Measurements from ENCODE around the gene CEP192.
"Not testable (repeated sequence)": the region's sequence is repeated elsewhere in the genome, so short reads cannot be mapped to it uniquely, and the experiment has no call there.

Gene CEP192, protein sequence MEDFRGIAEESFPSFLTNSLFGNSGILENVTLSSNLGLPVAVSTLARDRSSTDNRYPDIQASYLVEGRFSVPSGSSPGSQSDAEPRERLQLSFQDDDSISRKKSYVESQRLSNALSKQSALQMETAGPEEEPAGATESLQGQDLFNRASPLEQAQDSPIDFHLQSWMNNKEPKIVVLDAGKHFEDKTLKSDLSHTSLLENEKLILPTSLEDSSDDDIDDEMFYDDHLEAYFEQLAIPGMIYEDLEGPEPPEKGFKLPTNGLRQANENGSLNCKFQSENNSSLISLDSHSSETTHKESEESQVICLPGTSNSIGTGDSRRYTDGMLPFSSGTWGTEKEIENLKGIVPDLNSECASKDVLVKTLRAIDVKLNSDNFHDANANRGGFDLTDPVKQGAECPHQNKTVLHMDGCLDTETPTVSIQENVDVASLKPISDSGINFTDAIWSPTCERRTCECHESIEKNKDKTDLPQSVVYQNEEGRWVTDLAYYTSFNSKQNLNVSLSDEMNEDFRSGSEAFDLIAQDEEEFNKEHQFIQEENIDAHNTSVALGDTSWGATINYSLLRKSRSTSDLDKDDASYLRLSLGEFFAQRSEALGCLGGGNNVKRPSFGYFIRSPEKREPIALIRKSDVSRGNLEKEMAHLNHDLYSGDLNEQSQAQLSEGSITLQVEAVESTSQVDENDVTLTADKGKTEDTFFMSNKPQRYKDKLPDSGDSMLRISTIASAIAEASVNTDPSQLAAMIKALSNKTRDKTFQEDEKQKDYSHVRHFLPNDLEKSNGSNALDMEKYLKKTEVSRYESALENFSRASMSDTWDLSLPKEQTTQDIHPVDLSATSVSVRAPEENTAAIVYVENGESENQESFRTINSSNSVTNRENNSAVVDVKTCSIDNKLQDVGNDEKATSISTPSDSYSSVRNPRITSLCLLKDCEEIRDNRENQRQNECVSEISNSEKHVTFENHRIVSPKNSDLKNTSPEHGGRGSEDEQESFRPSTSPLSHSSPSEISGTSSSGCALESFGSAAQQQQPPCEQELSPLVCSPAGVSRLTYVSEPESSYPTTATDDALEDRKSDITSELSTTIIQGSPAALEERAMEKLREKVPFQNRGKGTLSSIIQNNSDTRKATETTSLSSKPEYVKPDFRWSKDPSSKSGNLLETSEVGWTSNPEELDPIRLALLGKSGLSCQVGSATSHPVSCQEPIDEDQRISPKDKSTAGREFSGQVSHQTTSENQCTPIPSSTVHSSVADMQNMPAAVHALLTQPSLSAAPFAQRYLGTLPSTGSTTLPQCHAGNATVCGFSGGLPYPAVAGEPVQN (N-terminal part only)

DNA sequence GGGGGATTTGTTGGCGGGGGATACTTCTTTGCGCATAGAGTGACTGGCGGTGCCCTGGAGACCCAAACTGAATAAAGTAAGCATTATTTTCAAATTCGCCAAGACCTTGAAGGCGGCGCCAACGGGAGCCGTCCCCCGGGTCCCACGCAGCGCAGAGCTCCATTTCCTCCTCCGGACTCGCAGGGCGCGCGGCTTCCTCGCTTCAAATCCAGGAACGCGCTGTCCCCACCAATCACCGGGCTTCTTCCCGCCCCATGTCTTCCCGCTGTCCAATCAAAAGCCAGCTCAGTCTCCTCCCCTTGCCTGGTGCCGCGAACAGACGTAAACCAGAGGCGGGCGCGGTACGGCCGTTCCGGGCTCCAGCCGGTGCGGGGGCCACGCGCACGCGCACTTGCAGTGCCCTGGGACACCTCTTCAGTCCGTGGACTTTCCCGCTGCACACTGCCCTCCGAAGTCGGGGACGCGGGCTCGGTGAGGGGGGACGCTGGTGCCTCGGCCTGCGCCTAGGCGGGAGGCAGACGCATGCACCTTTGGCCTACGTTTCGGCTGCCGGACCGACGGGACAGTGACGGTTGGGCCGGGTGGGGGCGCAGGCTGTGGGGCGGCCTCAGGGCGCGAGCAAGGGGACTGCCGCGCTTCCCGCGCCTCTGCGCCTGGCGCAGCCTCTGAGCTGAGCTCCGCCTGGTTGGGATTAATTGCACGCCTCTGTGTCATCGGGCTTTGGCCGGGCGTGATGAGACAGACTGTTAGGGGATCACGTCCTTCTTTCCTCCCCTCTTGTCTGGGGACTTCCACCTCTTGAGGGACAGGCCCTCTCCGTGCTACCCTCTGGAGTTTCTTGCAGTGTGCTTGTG, at the start of gene CEP192:
Gene CEP192 (plus strand): TSS at position 396 of the 854 bp plus-strand sequence. CDS start 8,063 bp downstream, outside the sequence.
- peak; percentile 98 for DNase-seq (ENCODE audit: low read depth)

- DNase-seq (ENCODE audit: low read depth): no peak
Observed at GRCh38 chr18:12943215-12943614, 47.9 kb upstream of the CEP192 start.

GRCh38 chr18:12944709-12945108, 46.5 kb upstream of the CEP192 start:
- no peak for DNase-seq (ENCODE audit: low read depth)

DNA sequence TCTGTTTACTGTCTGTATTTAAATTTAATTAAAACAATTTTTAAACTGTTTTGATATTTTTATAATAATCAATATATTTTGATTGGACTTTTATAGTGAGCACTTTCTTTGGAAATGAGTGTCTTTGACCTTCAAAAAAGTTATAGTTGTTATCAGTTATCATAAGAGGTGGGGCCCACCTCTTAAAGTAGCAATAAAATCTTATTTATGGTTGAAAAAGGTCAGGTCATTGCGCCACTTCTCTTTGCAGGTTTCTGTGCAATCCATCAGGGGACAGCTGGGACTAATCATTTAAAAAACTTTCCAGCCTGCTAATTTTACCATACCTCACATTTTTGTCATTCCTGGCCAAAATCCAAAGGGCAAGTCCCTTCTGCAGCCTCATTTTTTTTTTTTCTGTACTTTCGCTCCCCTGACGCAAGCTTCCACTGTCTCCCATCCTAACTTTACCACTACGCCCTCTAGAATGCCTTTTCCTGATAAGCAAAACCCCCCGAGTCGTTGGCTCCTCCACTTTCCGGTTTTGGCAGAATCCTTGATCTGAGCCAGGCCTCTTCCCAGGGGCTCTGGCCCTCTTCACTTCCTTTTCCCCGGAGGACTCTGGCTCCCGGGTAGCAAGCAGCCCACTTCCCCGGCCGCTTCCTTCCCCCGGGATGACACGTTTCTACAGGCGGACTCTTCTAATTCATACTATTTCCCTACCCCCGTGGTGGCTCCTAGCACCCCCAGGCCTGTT, 44.4 kb upstream of the CEP192 start:
- peak; percentile 80 for DNase-seq (ENCODE audit: low read depth)

DNA sequence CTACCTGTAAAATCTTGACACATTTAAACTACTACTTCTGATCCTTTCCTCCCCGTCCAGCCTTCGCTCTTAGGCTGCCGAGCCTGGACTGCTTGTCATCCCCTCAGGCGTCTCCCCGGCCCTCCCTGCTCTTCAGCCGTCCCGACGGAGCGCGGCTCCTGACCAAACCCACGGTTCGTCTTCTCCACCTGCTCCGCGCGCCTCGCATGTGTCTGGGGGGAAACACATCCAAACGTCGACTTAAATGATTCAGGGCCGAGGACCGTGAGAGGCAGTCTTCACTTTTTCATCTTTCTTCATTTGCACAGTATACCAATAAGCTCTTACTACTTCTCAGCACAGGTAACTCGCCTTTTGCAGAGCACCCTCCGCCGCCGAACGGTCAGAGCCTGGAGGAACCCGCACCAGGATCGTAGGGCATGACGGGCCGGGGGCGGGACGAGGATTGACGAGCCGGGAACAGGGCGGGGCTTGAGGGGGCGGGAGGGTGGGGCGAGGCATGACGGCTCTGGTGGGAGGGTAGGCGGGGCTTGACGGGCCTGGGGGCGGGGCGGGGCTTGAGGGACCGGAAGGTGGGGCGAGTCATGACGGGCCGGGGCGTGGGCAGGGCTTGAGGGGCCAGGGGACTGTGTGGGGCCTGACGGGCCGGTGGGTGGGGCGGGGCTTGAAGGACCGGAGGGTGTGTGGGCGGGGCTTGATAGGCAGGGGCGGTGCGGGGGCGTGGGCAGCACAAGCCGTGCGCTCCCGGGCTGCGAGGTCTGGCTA, 43.7 kb upstream of the CEP192 start, which contains the start of gene SEH1L:
Gene SEH1L (plus strand): TSS at position 727 of the 765 bp plus-strand sequence. CDS start 111 bp downstream, outside the sequence.
- peak; percentile 99 for DNase-seq (ENCODE audit: low read depth)

DNA sequence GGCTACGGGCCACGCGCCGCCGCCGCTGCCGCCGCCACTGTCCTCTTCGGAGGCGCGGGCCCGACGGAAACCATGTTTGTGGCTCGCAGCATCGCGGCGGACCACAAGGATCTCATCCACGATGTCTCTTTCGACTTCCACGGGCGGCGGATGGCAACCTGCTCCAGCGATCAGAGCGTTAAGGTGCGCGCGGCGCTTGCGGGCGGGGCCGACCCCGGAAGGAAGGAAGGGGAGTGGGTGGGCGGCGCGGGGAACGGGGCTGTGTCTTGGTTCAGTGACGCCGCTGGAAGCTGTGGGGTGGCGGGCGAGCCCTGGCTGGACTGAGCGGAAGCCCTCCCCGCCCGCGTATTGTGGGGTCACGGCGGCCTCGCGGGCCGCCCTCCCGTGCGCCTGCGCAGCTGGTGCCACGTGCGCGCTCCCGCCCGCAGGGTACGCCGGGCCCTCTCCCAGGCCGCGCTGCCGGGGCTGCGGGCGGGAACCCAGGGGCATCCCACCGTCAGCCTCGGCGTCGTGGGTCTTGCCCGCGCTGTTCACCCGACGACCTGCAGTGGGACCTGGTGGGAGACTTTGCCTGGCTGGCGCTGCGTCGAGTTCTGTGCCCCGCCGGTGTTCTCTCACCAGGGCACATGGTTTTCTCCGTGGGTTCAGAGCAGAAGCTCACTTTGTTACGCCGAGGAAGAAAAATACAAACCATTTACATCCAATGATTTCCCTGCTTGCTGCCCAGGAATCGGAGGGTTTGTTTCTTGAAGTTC, 42.9 kb upstream of the CEP192 start:
- peak; percentile 90 for DNase-seq (ENCODE audit: low read depth)

- no peak for DNase-seq (ENCODE audit: low read depth)
Observed at GRCh38 chr18:12958478-12958877, 32.7 kb upstream of the CEP192 start.

GRCh38 chr18:12960395-12960794, 30.8 kb upstream of the CEP192 start:
- DNase-seq (ENCODE audit: low read depth): no peak

DNA sequence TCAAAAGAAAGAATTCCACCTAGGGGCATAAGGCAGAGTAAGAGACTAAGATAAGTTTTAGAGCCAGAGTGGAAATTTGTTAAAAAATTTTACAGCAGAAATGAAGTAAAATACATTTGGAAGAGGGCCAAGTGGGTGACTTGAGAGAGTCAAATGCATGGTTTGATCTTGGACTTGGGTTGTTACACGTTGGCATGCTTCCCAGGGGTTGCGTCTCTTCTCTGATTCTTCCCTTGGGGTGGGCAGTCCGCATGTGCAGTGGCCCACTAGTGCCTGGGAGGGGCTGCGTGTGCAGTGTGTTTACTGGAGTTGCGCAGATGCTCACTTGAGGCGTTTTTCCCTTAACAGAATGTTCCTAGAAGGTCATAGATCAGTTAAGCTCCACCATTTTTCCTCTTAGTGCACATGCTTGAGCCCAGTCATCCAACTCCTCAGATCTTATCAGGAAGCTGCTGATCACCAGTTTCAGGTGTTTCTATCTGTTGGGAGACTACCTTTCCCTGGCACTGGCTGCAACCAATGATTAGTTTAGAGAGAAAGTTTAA, 30.2 kb upstream of the CEP192 start:
- no peak for DNase-seq (ENCODE audit: low read depth)

- DNase-seq (ENCODE audit: low read depth): no peak
Observed at GRCh38 chr18:12963069-12963468, 28.1 kb upstream of the CEP192 start.

GRCh38 chr18:12968115-12968514, 23.0 kb upstream of the CEP192 start:
- no peak for DNase-seq (ENCODE audit: low read depth)

- DNase-seq (ENCODE audit: low read depth): no peak
Observed at GRCh38 chr18:12968619-12969018, 22.5 kb upstream of the CEP192 start.

GRCh38 chr18:12973562-12974213, 17.5 kb upstream of the CEP192 start:
- no peak for DNase-seq (ENCODE audit: low read depth)

DNA sequence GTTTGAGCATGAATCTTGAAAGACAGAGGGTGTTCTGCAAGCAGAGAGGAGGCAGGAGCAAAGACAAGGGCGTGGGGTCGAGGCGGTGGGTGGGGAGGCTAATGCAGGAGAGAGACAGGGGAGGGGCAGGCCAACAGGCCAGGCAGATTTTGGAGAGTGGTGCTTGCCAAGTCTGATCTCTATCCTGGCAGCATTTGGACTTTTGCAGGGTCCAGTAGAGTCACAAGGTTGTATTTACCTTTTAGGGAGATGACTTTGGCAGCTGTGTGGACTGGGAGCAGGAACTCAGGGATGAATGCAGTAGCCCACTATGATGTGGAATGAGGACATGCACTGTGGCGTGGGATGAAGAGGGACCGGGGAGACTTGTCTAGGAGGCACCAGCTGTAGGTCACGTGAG, 15.7 kb upstream of the CEP192 start:
- DNase-seq (ENCODE audit: low read depth): no peak

GRCh38 chr18:12976305-12976704, 14.9 kb upstream of the CEP192 start:
- no peak for DNase-seq (ENCODE audit: low read depth)

- not testable (repeated sequence) for DNase-seq (ENCODE audit: low read depth)
Observed at GRCh38 chr18:12980065-12980464, 11.1 kb upstream of the CEP192 start.

DNA sequence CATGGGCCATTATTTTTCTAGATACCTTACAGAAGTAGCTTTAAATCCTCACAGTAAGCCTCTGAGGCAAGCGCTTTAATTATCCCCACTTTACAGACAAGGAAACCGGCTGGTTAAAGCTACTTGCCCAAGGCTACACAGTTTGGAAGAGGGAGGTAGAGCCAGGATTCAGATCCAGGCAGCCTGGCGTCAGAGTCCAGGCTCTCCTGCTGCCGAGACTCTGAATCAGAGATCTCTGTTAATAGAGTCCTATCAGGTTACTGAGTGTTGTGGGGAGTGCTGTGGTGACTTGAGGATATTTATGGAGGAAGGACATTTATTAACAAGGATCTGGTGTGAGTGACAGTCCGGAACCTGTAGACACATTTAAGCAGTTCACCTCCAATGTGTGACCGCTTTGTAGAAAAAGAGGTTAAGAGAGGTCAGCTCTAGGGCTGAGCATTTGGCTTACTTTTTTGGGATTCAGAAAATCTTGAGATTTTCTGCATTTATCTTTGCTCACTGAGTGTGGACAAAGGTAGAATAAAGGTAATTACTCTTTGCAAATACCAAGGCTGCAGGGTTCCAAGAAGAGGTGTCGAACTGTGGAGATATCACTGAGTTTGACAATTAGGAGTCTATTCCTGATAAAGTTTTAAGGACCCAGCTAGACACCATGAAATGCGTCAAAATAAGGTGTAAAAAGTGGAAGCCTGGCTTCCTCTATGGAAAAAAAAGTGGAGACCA, 1.6 kb upstream of the CEP192 start:
- DNase-seq (ENCODE audit: low read depth): no peak

All from fibroblast of the conjunctiva (primary cell).